K562 (cell line): ENCODE results near the gene RHCG. TPM values are rescaled to one million over a fixed set of nuclear protein-coding genes. Genes with fewer than 3 reads are reported as not detected.
A peak's percentile ranks its signal among the peaks of the same experiment; 100 is the strongest.

ENCODE experiments used
- CREM ChIP-seq: IDR thresholded peaks from 2 replicates; pipeline ENCODE4 v1.6.1; 2014; ENCODE audit warnings: antibody characterized with exemption, low read depth
- E2F6 ChIP-seq, 2 experiments: IDR thresholded peaks; 2 replicates each; pipeline ENCODE4 v1.6.1; 2011; ENCODE audit warnings: borderline replicate concordance in 1 of 2, control low read depth in 1 of 2, low read depth in 1 of 2, low read length in 1 of 2, mild to moderate bottlenecking in 1 of 2, mixed read lengths in 1 of 2, moderate library complexity in 1 of 2; ENCODE audit not compliant: insufficient read depth in 1 of 2, insufficient read length in 1 of 2, poor library complexity in 1 of 2, severe bottlenecking in 1 of 2; ENCODE audit errors: extremely low read depth in 1 of 2
- FOSL1 ChIP-seq: fragments of 200-800 bp; sonication (Bioruptor generic); conservative IDR thresholded peaks from 2 replicates; pipeline ENCODE4 v1.6.1; 2016; ENCODE audit warnings: missing genetic modification characterization, missing compliant biosample characterization
- FOXO4 ChIP-seq: fragments of 450-650 bp; formaldehyde crosslinking; IDR thresholded peaks from 2 replicates; pipeline ENCODE4 v1.4.0; 2020; ENCODE audit warnings: mild to moderate bottlenecking, moderate library complexity
- GATAD2B ChIP-seq: fragments of 450-650 bp; IDR thresholded peaks from 2 replicates; pipeline ENCODE4 v1.6.1; 2017; ENCODE audit warnings: mild to moderate bottlenecking, borderline replicate concordance
- HDAC8 ChIP-seq: fragments of 450-650 bp; IDR thresholded peaks from 2 replicates; pipeline ENCODE4 v1.6.1; 2016; ENCODE audit warnings: mild to moderate bottlenecking, missing genetic modification characterization, moderate library complexity, missing compliant biosample characterization
- IFI16 ChIP-seq: fragments of 250-450 bp; sonication (Bioruptor Pico); IDR thresholded peaks from 2 replicates; pipeline ENCODE4 v2.1.2; 2022; ENCODE audit warnings: mild to moderate bottlenecking, inconsistent platforms
- KLF13 ChIP-seq: fragments of 450-650 bp; IDR thresholded peaks from 2 replicates; pipeline ENCODE4 v1.6.1; 2016; ENCODE audit warnings: missing genetic modification characterization, low read depth, mild to moderate bottlenecking, missing compliant biosample characterization, moderate library complexity, borderline replicate concordance
- MAFK ChIP-seq: IDR thresholded peaks from 2 replicates; pipeline ENCODE4 v1.6.1; 2011; ENCODE audit warnings: low read length, improper control_type of control experiment
- MECOM ChIP-seq: fragments of 250-450 bp; sonication (Bioruptor Pico); IDR thresholded peaks from 2 replicates; pipeline ENCODE4 v1.8.0; 2022; ENCODE audit warnings: inconsistent platforms
- MTA3 ChIP-seq: fragments of 450-650 bp; formaldehyde crosslinking; IDR thresholded peaks from 2 replicates; pipeline ENCODE4 v1.6.1; 2017; ENCODE audit warnings: mild to moderate bottlenecking, borderline replicate concordance
- NR2F6 ChIP-seq: fragments of 450-650 bp; formaldehyde crosslinking; IDR thresholded peaks from 2 replicates; pipeline ENCODE4 v1.4.0; 2020; ENCODE audit warnings: mild to moderate bottlenecking
- PBX2 ChIP-seq, 2 experiments: IDR thresholded peaks in 1 of 2; conservative IDR thresholded peaks in 1 of 2; 2 replicates each; pipeline ENCODE4 v1.6.1; 2016; ENCODE audit warnings: low read depth in 2 of 2, mild to moderate bottlenecking in 1 of 2, missing compliant biosample characterization in 1 of 2, missing genetic modification characterization in 1 of 2, moderate library complexity in 1 of 2
- RBFOX2 ChIP-seq: fragments of 200-400 bp; formaldehyde crosslinking; IDR thresholded peaks from 2 replicates; pipeline ENCODE4 v1.6.1; 2017; ENCODE audit warnings: low read depth, mild to moderate bottlenecking, low read length, moderate library complexity
- SMARCE1 ChIP-seq: fragments of 450-650 bp; IDR thresholded peaks from 2 replicates; pipeline ENCODE4 v1.7.1; 2016; ENCODE audit warnings: mild to moderate bottlenecking
- STAG1 ChIP-seq: sonication (generic); formaldehyde crosslinking; IDR thresholded peaks from 2 replicates; pipeline ENCODE4 v1.5.0; 2020; ENCODE audit warnings: missing genetic modification reagents, borderline replicate concordance
- ZC3H4 ChIP-seq: sonication (generic); formaldehyde crosslinking; IDR thresholded peaks from 2 replicates; pipeline ENCODE4 v1.9.0; 2021; ENCODE audit warnings: missing genetic modification reagents, borderline replicate concordance
- ZNF282 ChIP-seq: sonication (generic); formaldehyde crosslinking; IDR thresholded peaks from 2 replicates; pipeline ENCODE4 v1.8.1; 2023; ENCODE audit warnings: missing genetic modification reagents
- ZNF408 ChIP-seq: fragments of 250-450 bp; sonication (Bioruptor Pico); IDR thresholded peaks from 2 replicates; pipeline ENCODE4 v1.4.0; 2020; ENCODE audit warnings: low read depth, mild to moderate bottlenecking, moderate library complexity
- polyA plus RNA-seq, 8 experiments: library from polyadenylated mRNA; depleted of rRNA in 4 of 8; stranded (reverse) in 5 of 8; unstranded in 3 of 8; fragments of >200 nt; fragmentation: Nextera tagmentation in 2 of 8; fragmentation: Illumina TruSeq in 1 of 8; extraction: Ambion mirVana in 2 of 8; extraction: Trizol in 1 of 8; gene quantifications; 2 replicates each; pipeline versions ENCODE4 v1.2.1 to v1.2.3, GENCODE V29; 2011 to 2014; ENCODE audit warnings: inconsistent platforms in 1 of 8, missing spikeins in 1 of 8
- total RNA-seq, 7 experiments: library from RNA; depleted of rRNA in 6 of 7; stranded (reverse); fragments of >200 nt in 6 of 7; fragmentation: Illumina TruSeq in 2 of 7; extraction: Trizol in 2 of 7; gene quantifications; 2 replicates each; pipeline versions ENCODE4 v1.2.1 to v1.2.3, GENCODE V29; 2011 to 2021; ENCODE audit warnings: low replicate concordance in 1 of 7
- TF ChIP-seq, protein P1 (sequence below): sonication (generic); formaldehyde crosslinking; IDR thresholded peaks from 2 replicates; pipeline ENCODE4 v1.4.0; 2020; ENCODE audit warnings: mild to moderate bottlenecking, missing genetic modification reagents

The RHCG gene
- total and polyA plus RNA-seq, 9 of the 15 experiments (the other 6 are each of a cell fraction or from before 2014, with no cell fraction given), result not detected

DNA sequence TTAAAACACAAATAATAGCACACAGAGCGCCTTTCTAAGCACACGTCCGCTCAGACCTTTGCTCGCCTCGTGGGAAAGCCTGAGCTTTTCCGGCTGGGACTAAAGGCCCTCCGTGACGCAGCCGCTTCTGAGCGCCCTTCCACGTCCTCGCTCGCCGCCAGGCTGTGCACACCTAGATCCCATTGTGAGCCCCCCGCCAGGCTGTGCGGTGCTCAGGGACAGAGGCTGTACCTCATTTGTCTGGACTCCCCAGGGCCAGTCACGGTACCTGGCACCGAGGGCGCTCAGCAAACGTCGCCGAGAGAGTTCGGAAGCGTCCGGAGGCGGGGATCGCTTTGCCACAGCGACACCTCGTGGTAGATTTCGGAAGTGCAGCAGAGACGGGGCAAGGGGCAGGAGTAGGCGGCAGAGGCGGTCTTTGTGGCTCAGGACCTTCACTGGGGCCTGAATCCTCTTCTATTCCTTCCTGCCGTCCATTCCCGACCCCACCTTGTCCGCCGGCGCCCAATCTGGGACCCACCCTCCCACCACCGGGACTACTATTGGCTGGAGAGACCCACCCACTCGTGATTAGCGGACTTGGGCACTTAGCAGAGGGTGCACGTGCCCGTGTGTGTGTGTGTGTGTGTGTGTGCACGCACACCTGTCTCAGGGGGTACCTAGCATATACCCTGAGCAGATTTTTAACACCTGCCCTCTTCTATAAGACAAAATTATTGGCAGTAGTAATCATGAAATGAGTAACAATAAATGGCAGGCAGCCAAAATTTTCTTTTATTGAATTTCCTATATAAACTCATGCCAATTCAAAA is 65.6 kb downstream of the RHCG start (continued):
- TF ChIP-seq FOSL1 (tag) (no peak), MECOM (CRISPR knock-in tag) (no peak), SMARCE1 (peak; percentile 42; the same call in 1 of the 2 replicates), IFI16 (CRISPR knock-in tag) (no peak), MTA3 (0 out of 2 replicates have a peak, but pooled peaks have one; percentile 50), E2F6 (IDR thresholded peaks at IDR 0.05; ENCODE audit: borderline replicate concordance in 1 of 2, extremely low read depth in 1 of 2, insufficient read depth in 1 of 2, insufficient read length in 1 of 2, low read depth in 1 of 2, low read length in 1 of 2, poor library complexity in 1 of 2, severe bottlenecking in 1 of 2) (peak in 1 of 2 experiments; percentile 19), GATAD2B (no peak), HDAC8 (tag) (no peak), KLF13 (tag) (no peak), FOXO4 (no peak), CREM (0 out of 2 replicates have a peak, but pooled peaks have one; percentile 29), ZC3H4 (CRISPR knock-in tag) (no peak), ZNF282 (no peak), PBX2 (CRISPR knock-in tag; IDR thresholded peaks at IDR 0.05; ENCODE audit: low read depth) (no peak), PBX2 (tag; conservative IDR thresholded peaks at IDR 0.05; ENCODE audit: low read depth) (no peak), MAFK (no peak), ZNF408 (CRISPR knock-in tag) (no peak), STAG1 (CRISPR knock-in tag) (peak; percentile 67; the same call in 1 of the 2 replicates), NR2F6 (CRISPR knock-in tag) (no peak), RBFOX2 (peak; percentile 36; the same call in 1 of the 2 replicates)
- TF ChIP-seq, protein P1, sequence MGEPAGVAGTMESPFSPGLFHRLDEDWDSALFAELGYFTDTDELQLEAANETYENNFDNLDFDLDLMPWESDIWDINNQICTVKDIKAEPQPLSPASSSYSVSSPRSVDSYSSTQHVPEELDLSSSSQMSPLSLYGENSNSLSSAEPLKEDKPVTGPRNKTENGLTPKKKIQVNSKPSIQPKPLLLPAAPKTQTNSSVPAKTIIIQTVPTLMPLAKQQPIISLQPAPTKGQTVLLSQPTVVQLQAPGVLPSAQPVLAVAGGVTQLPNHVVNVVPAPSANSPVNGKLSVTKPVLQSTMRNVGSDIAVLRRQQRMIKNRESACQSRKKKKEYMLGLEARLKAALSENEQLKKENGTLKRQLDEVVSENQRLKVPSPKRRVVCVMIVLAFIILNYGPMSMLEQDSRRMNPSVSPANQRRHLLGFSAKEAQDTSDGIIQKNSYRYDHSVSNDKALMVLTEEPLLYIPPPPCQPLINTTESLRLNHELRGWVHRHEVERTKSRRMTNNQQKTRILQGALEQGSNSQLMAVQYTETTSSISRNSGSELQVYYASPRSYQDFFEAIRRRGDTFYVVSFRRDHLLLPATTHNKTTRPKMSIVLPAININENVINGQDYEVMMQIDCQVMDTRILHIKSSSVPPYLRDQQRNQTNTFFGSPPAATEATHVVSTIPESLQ, result no peak
